NCI-H2227 treated with DMSO at 0.1 percent for 48 hours (cell line): ENCODE measurements around the gene GCAT.
A peak's percentile ranks its signal among the peaks of the same experiment; 100 is the strongest.
"Not testable (repeated sequence)": the region's sequence is repeated elsewhere in the genome, so short reads cannot be mapped to it uniquely, and the experiment has no call there.

ENCODE experiments used
- DNase-seq: peaks from one replicate; lab custom pipeline; 2025; lab: John Stamatoyannopoulos, UW

GCAT gene

GRCh38 chr22:37782340-37783168 is 25.2 kb upstream of the GCAT start:
- DNase-seq: no peak

GRCh38 chr22:37784829-37785495 is 22.8 kb upstream of the GCAT start:
- DNase-seq: no peak

- DNase-seq: no peak
These were observed 17.5 kb upstream of the GCAT start for GRCh38 chr22:37790234-37790633.

- DNase-seq: no peak
These were observed 15.2 kb upstream of the GCAT start for GRCh38 chr22:37792494-37792893.

- DNase-seq: no peak
These were observed 13.4 kb upstream of the GCAT start for GRCh38 chr22:37794376-37794775.

- no peak for DNase-seq
These were observed 11.7 kb upstream of the GCAT start for GRCh38 chr22:37796079-37796478.

- DNase-seq: not testable (repeated sequence)
These were observed 10.5 kb upstream of the GCAT start for GRCh38 chr22:37797259-37797658.

- no peak for DNase-seq
These were observed 9.7 kb upstream of the GCAT start for GRCh38 chr22:37797874-37798500.

GRCh38 chr22:37799979-37800378 is 7.8 kb upstream of the GCAT start:
- not testable (repeated sequence) for DNase-seq

- peak; percentile 86 for DNase-seq
These were observed 5.8 kb upstream of the GCAT start for GRCh38 chr22:37801946-37802309.

- peak; percentile 86 for DNase-seq
These were observed 5.2 kb upstream of the GCAT start for GRCh38 chr22:37802310-37803194.

- DNase-seq: peak; percentile 57
These were observed 4.5 kb upstream of the GCAT start for GRCh38 chr22:37803195-37803638.

GRCh38 chr22:37803639-37804351 is 3.9 kb upstream of the GCAT start:
- peak; percentile 57 for DNase-seq

- no peak for DNase-seq
These were observed 3.3 kb upstream of the GCAT start for GRCh38 chr22:37804352-37804880.

GRCh38 chr22:37804881-37805809 is 2.6 kb upstream of the GCAT start:
- DNase-seq: peak; percentile 65

GRCh38 chr22:37805810-37806277 is 1.9 kb upstream of the GCAT start:
- no peak for DNase-seq

GRCh38 chr22:37806409-37807333 is 1.1 kb upstream of the GCAT start:
- DNase-seq: no peak

- DNase-seq: no peak
These were observed 542 bp downstream of the GCAT start for GRCh38 chr22:37808294-37808657.
